ENCODE measurements around the gene POR. TPM values are rescaled to one million over a fixed set of nuclear protein-coding genes. Genes with fewer than 3 reads are reported as not detected.

Gene POR
- total RNA-seq, 1 experiment from 2014 or later, result 45.1 TPM

GRCh38 chr7:75971309-75971960 lies 56.5 kb downstream of the POR start:
- intact Hi-C loops (cut with micrococcal nuclease), result no loop called here
- no peaks in the 10 kb centered on the region for H3K27me3 Mint-ChIP-seq (ENCODE audit: insufficient read depth, unreplicated experiment)
- ChIA-PET POLR2A (no interaction called here), CTCF (interaction anchor here (0.7 to 1.1 kb wide), 2 partner anchors 50 to 345 kb away, joined by 3 to 5 read pairs; no protein-coding TSS in a partner anchor)
- no peak for TF ChIP-seq CTCF (IDR thresholded peaks at IDR 0.05; ENCODE audit: unreplicated experiment)
- no TSS peak for BruUV-seq (replicated peaks)
- H3K4me3 Mint-ChIP-seq (ENCODE audit: unreplicated experiment), result no peak overlapping the region
- H3K36me3 Mint-ChIP-seq (ENCODE audit: insufficient read depth, unreplicated experiment), result peaks cover 34% of the 10 kb centered on the region
- no peak overlapping the region for H3K27ac Mint-ChIP-seq (ENCODE audit: low read depth, unreplicated experiment)
- no peak for DNase-seq (ENCODE audit: unreplicated experiment)
- H3K9me3 Mint-ChIP-seq (ENCODE audit: unreplicated experiment), result no peaks in the 10 kb centered on the region
- H3K4me1 Mint-ChIP-seq (ENCODE audit: insufficient read depth, unreplicated experiment), result no peaks in the 10 kb centered on the region

GRCh38 chr7:75971961-75972763 lies 57.2 kb downstream of the POR start:
- peaks cover 41% of the 10 kb centered on the region for H3K36me3 Mint-ChIP-seq (ENCODE audit: insufficient read depth, unreplicated experiment)
- no peak for DNase-seq (ENCODE audit: unreplicated experiment)
- no peak overlapping the region for H3K27ac Mint-ChIP-seq (ENCODE audit: low read depth, unreplicated experiment)
- no peak overlapping the region for H3K4me3 Mint-ChIP-seq (ENCODE audit: unreplicated experiment)
- no peaks in the 10 kb centered on the region for H3K9me3 Mint-ChIP-seq (ENCODE audit: unreplicated experiment)
- no TSS peak for BruUV-seq (replicated peaks)
- no peaks in the 10 kb centered on the region for H3K27me3 Mint-ChIP-seq (ENCODE audit: insufficient read depth, unreplicated experiment)
- POLR2A ChIA-PET, result no interaction called here
- intact Hi-C loops (cut with micrococcal nuclease), result no loop called here
- H3K4me1 Mint-ChIP-seq (ENCODE audit: insufficient read depth, unreplicated experiment), result no peaks in the 10 kb centered on the region
- CTCF ChIA-PET, result interaction anchor here (0.7 kb wide), 1 partner anchor 345 kb away, joined by 3 read pairs; no protein-coding TSS in a partner anchor
- no peak for TF ChIP-seq CTCF (IDR thresholded peaks at IDR 0.05; ENCODE audit: unreplicated experiment)

- H3K4me3 Mint-ChIP-seq (ENCODE audit: unreplicated experiment), result no peak overlapping the region
- DNase-seq (ENCODE audit: unreplicated experiment), result no peak
- no peak for TF ChIP-seq CTCF (IDR thresholded peaks at IDR 0.05; ENCODE audit: unreplicated experiment)
- ChIA-PET POLR2A (no interaction called here), CTCF (no interaction called here)
- H3K4me1 Mint-ChIP-seq (ENCODE audit: insufficient read depth, unreplicated experiment), result no peaks in the 10 kb centered on the region
- intact Hi-C loops (cut with micrococcal nuclease), result no loop called here
- H3K9me3 Mint-ChIP-seq (ENCODE audit: unreplicated experiment), result no peaks in the 10 kb centered on the region
- no peak overlapping the region for H3K27ac Mint-ChIP-seq (ENCODE audit: low read depth, unreplicated experiment)
- BruUV-seq (replicated peaks), result no TSS peak
- H3K36me3 Mint-ChIP-seq (ENCODE audit: insufficient read depth, unreplicated experiment), result peaks cover 54% of the 10 kb centered on the region
- H3K27me3 Mint-ChIP-seq (ENCODE audit: insufficient read depth, unreplicated experiment), result no peaks in the 10 kb centered on the region
Observed at GRCh38 chr7:75977743-75978142, 62.8 kb downstream of the POR start.

- CTCF ChIA-PET, result no interaction called here
- intact Hi-C loops (cut with micrococcal nuclease), result no loop called here
- no TSS peak for BruUV-seq (replicated peaks)
- TF ChIP-seq CTCF (IDR thresholded peaks at IDR 0.05; ENCODE audit: unreplicated experiment), result no peak
- H3K4me3 Mint-ChIP-seq (ENCODE audit: unreplicated experiment), result no peak overlapping the region
- POLR2A ChIA-PET, result no interaction called here
- no peaks in the 10 kb centered on the region for H3K9me3 Mint-ChIP-seq (ENCODE audit: unreplicated experiment)
- DNase-seq (ENCODE audit: unreplicated experiment), result no peak
- H3K36me3 Mint-ChIP-seq (ENCODE audit: insufficient read depth, unreplicated experiment), result peaks cover 35% of the 10 kb centered on the region
- no peak overlapping the region for H3K27ac Mint-ChIP-seq (ENCODE audit: low read depth, unreplicated experiment)
- H3K27me3 Mint-ChIP-seq (ENCODE audit: insufficient read depth, unreplicated experiment), result no peaks in the 10 kb centered on the region
- no peaks in the 10 kb centered on the region for H3K4me1 Mint-ChIP-seq (ENCODE audit: insufficient read depth, unreplicated experiment)
Observed at GRCh38 chr7:75979759-75980429, 64.9 kb downstream of the POR start.
